Ovary (tissue), 3 donors: ENCODE results near the gene RBM44.

Experiments
- CTCF ChIP-seq, 3 donors: fragments of 450-650 bp in 2 of 3; fragments of 200-600 bp in 1 of 3; IDR thresholded peaks; one replicate each; pipeline versions ENCODE4 v1.5.1 to v1.8.0; 2016 to 2022; ENCODE audit warnings: antibody characterized with exemption in 3 of 3, mild to moderate bottlenecking in 1 of 3
- POLR2A ChIP-seq: fragments of 450-650 bp; IDR thresholded peaks from one replicate; pipeline ENCODE4 v1.6.1; 2017; ENCODE audit warnings: antibody characterized with exemption, mild to moderate bottlenecking, moderate library complexity
- donor health status: DM: no; HTN: no; CAD: no.

GRCh38 chr2:237885111-237885930, 86.7 kb downstream of the RBM44 start:
- TF ChIP-seq POLR2A (no peak), CTCF (IDR thresholded peaks at IDR 0.05) (no peak)
